NT2/D1 (cell line): ENCODE data around the gene KRTAP3-1.

ENCODE experiments used
- DNase-seq: peaks from one replicate; pipeline ENCODE4 v3.0.0-alpha.2; 2011; ENCODE audit warnings: low read depth, low spot score
- H3K27me3 ChIP-seq: 2 replicates; pipeline ENCODE4 v1.6.0; 2011; ENCODE audit warnings: mild to moderate bottlenecking; ENCODE audit not compliant: insufficient read length, insufficient read depth
- H3K36me3 ChIP-seq: 2 replicates; pipeline ENCODE4 v1.6.1; 2011; ENCODE audit warnings: mild to moderate bottlenecking, low read length, mixed read lengths; ENCODE audit not compliant: insufficient read depth, insufficient read length
- H3K4me1 ChIP-seq: 2 replicates; pipeline ENCODE4 v1.5.1; 2011; ENCODE audit not compliant: insufficient read depth, insufficient read length
- H3K4me3 ChIP-seq: 2 replicates; pipeline ENCODE4 v1.5.1; 2011; ENCODE audit warnings: low read depth; ENCODE audit not compliant: insufficient read length
- H3K9ac ChIP-seq: 2 replicates; pipeline ENCODE4 v1.6.0; 2011; ENCODE audit warnings: low read depth; ENCODE audit not compliant: insufficient read length
- H3K9me3 ChIP-seq: 2 replicates; pipeline ENCODE4 v1.5.1; 2011; ENCODE audit warnings: mild to moderate bottlenecking, low read length; ENCODE audit not compliant: insufficient read depth
- SUZ12 ChIP-seq: IDR thresholded peaks from 2 replicates; pipeline ENCODE4 v1.6.1; 2011; ENCODE audit not compliant: insufficient read length, insufficient read depth; ENCODE audit errors: extremely low read depth
- YY1 ChIP-seq: IDR thresholded peaks from 2 replicates; pipeline ENCODE4 v1.6.1; 2011; ENCODE audit not compliant: insufficient read length, insufficient read depth
- ZNF274 ChIP-seq: IDR thresholded peaks from 2 replicates; pipeline ENCODE4 v1.6.1; 2011; ENCODE audit warnings: mild to moderate bottlenecking, low read depth, low read length

KRTAP3-1 gene

GRCh38 chr17:41020336-41020735 is 11.4 kb upstream of the KRTAP3-1 start:
- Histone ChIP-seq H3K9me3 (no peaks in the 10 kb centered on the region), H3K27me3 (no peaks in the 10 kb centered on the region), H3K9ac (no peak overlapping the region), H3K36me3 (no peaks in the 10 kb centered on the region), H3K4me1 (no peaks in the 10 kb centered on the region), H3K4me3 (no peak overlapping the region)
- DNase-seq: no peak
- TF ChIP-seq ZNF274 (no peak), SUZ12 (no peak), YY1 (no peak)

GRCh38 chr17:41019415-41019814 is 10.5 kb upstream of the KRTAP3-1 start:
- no peaks in the 10 kb centered on the region for H3K27me3 ChIP-seq
- no peaks in the 10 kb centered on the region for H3K36me3 ChIP-seq
- no peak for DNase-seq
- TF ChIP-seq ZNF274: no peak
- no peak for TF ChIP-seq YY1
- no peak for TF ChIP-seq SUZ12
- no peaks in the 10 kb centered on the region for H3K9me3 ChIP-seq
- no peak overlapping the region for H3K4me3 ChIP-seq
- H3K9ac ChIP-seq: no peak overlapping the region
- no peaks in the 10 kb centered on the region for H3K4me1 ChIP-seq

- no peak for TF ChIP-seq SUZ12
- no peak for TF ChIP-seq YY1
- TF ChIP-seq ZNF274: no peak
These were observed 9.6 kb upstream of the KRTAP3-1 start for GRCh38 chr17:41018541-41018940.

GRCh38 chr17:41016578-41017215 is 7.8 kb upstream of the KRTAP3-1 start:
- no peak for DNase-seq
- Histone ChIP-seq H3K9ac (no peak overlapping the region), H3K4me1 (no peaks in the 10 kb centered on the region), H3K9me3 (no peaks in the 10 kb centered on the region), H3K27me3 (no peaks in the 10 kb centered on the region), H3K36me3 (no peaks in the 10 kb centered on the region), H3K4me3 (no peak overlapping the region)
- TF ChIP-seq ZNF274: no peak
- no peak for TF ChIP-seq YY1
- TF ChIP-seq SUZ12: no peak

More at GRCh38 chr17:41018541-41018940, 9.6 kb upstream of the KRTAP3-1 start:
- Histone ChIP-seq H3K36me3 (no peaks in the 10 kb centered on the region), H3K27me3 (no peaks in the 10 kb centered on the region), H3K4me3 (no peak overlapping the region), H3K4me1 (no peaks in the 10 kb centered on the region), H3K9ac (no peak overlapping the region), H3K9me3 (no peaks in the 10 kb centered on the region)
- DNase-seq: no peak

- DNase-seq: no peak
- Histone ChIP-seq H3K36me3 (no peaks in the 10 kb centered on the region), H3K4me3 (no peak overlapping the region), H3K4me1 (no peaks in the 10 kb centered on the region), H3K27me3 (no peaks in the 10 kb centered on the region), H3K9me3 (no peaks in the 10 kb centered on the region), H3K9ac (no peak overlapping the region)
- TF ChIP-seq ZNF274 (no peak), SUZ12 (no peak), YY1 (no peak)
These were observed 6.5 kb upstream of the KRTAP3-1 start for GRCh38 chr17:41015454-41015853.

GRCh38 chr17:41013606-41014005 is 4.7 kb upstream of the KRTAP3-1 start:
- H3K27me3 ChIP-seq: no peaks in the 10 kb centered on the region
- no peak overlapping the region for H3K9ac ChIP-seq
- TF ChIP-seq YY1: no peak
- TF ChIP-seq ZNF274: no peak
- no peak for TF ChIP-seq SUZ12
- no peaks in the 10 kb centered on the region for H3K36me3 ChIP-seq
- no peaks in the 10 kb centered on the region for H3K9me3 ChIP-seq
- no peak for DNase-seq
- H3K4me1 ChIP-seq: peaks cover 3% of the 10 kb centered on the region
- no peak overlapping the region for H3K4me3 ChIP-seq

- Histone ChIP-seq H3K9ac (no peak overlapping the region), H3K9me3 (no peaks in the 10 kb centered on the region), H3K4me3 (no peak overlapping the region), H3K36me3 (no peaks in the 10 kb centered on the region), H3K4me1 (peaks cover 4% of the 10 kb centered on the region), H3K27me3 (no peaks in the 10 kb centered on the region)
- DNase-seq: no peak
- TF ChIP-seq SUZ12: no peak
- TF ChIP-seq ZNF274: no peak
- TF ChIP-seq YY1: no peak
These were observed 4.3 kb upstream of the KRTAP3-1 start for GRCh38 chr17:41013181-41013580.
